ENCODE results near the gene OR9Q1.

DNA sequence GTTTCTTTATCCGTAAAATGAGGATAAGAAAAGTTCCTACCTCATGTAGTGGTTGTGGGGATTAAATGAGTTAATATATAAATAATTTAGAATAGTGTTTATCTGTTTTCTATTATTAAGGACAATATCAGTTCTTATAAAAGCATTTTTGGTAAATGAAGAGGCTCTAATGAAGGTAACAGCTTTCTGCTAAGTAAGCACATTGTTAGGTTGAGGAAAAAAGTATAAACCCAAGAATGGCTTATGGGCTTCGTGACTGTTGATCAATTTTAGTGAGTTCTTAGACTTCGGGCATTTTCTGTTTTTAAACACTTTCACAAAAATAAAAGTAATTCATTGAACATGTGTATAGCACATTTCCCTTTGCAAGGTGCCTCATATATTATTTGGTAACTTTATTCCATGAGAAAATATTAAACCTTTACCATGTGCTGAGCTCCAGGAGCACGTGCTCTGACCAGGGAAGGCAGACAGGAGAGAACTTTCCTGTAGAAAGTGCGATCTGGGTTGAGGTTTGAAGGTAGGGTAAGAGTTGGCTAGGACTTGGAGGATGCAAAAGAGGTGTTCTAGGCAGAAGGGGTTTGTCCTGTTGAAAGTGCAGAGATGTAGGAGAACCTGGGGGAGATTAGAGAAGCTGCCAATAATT, 153.9 kb downstream of the OR9Q1 start:
- no peak for TF ChIP-seq CTCF (IDR thresholded peaks at IDR 0.05; ENCODE audit: borderline replicate concordance, extremely low read depth, low read length, poor library complexity, severe bottlenecking)
- no peak for TF ChIP-seq EZH2 (IDR thresholded peaks at IDR 0.05; ENCODE audit: borderline replicate concordance, low read depth, low read length, severe bottlenecking)

All from DND-41 (cell line).